HL-60/S4 treated with retinoic acid at 250 ng/mL for 4 days and 3 days (cell line): Measurements from ENCODE around the gene EHD3.

Experiments
- in situ Hi-C: fragments of 300-500 bp; cut with MboI; formaldehyde crosslinking; loops from 2 replicates; pipeline ENCODE4 v1.7.0; 2022; ENCODE audit warnings: low sequenced_read_pairs

EHD3 gene

GRCh38 chr2:31212659-31213600 is 21.0 kb upstream of the EHD3 start:
- in situ Hi-C loops, result no loop called here

GRCh38 chr2:31213601-31214443 is 20.1 kb upstream of the EHD3 start:
- in situ Hi-C loops, result no loop called here

GRCh38 chr2:31214444-31214915 is 19.5 kb upstream of the EHD3 start:
- in situ Hi-C loops, result no loop called here

- in situ Hi-C loops, result no loop called here
Observed at GRCh38 chr2:31216734-31217133, 17.2 kb upstream of the EHD3 start.

GRCh38 chr2:31217465-31218200 is 16.3 kb upstream of the EHD3 start, which contains the start of gene CAPN14:
Gene CAPN14, minus strand, starts transcription at chr2:31217515. Its CDS starts 12,068 bp downstream, at chr2:31205447.
- in situ Hi-C loops, result no loop called here

- in situ Hi-C loops, result no loop called here
Observed at GRCh38 chr2:31219131-31219969, 14.6 kb upstream of the EHD3 start.

GRCh38 chr2:31221544-31221943 is 12.4 kb upstream of the EHD3 start:
- in situ Hi-C loops, result no loop called here

GRCh38 chr2:31222071-31222470 is 11.9 kb upstream of the EHD3 start:
- in situ Hi-C loops, result no loop called here

GRCh38 chr2:31223026-31223425 is 10.9 kb upstream of the EHD3 start:
- in situ Hi-C loops, result no loop called here

- in situ Hi-C loops, result no loop called here
Observed at GRCh38 chr2:31223749-31224148, 10.2 kb upstream of the EHD3 start.

GRCh38 chr2:31226266-31226665 is 7.7 kb upstream of the EHD3 start:
- in situ Hi-C loops, result no loop called here

GRCh38 chr2:31227110-31227509 is 6.8 kb upstream of the EHD3 start:
- in situ Hi-C loops, result no loop called here

- in situ Hi-C loops, result no loop called here
Observed at GRCh38 chr2:31227711-31228125, 6.2 kb upstream of the EHD3 start.

GRCh38 chr2:31228717-31229116 is 5.2 kb upstream of the EHD3 start:
- in situ Hi-C loops, result no loop called here

GRCh38 chr2:31230751-31231150 is 3.2 kb upstream of the EHD3 start:
- in situ Hi-C loops, result no loop called here

- in situ Hi-C loops, result no loop called here
Observed at GRCh38 chr2:31231571-31232302, 2.2 kb upstream of the EHD3 start.

GRCh38 chr2:31232586-31232985 is 1.4 kb upstream of the EHD3 start:
- in situ Hi-C loops, result no loop called here

GRCh38 chr2:31233231-31233630 is 721 bp upstream of the EHD3 start:
- in situ Hi-C loops, result no loop called here
